Measurements from ENCODE around the gene TRMT44. TPM values are rescaled to one million over a fixed set of nuclear protein-coding genes. Genes with fewer than 3 reads are reported as not detected.

TRMT44 gene, protein sequence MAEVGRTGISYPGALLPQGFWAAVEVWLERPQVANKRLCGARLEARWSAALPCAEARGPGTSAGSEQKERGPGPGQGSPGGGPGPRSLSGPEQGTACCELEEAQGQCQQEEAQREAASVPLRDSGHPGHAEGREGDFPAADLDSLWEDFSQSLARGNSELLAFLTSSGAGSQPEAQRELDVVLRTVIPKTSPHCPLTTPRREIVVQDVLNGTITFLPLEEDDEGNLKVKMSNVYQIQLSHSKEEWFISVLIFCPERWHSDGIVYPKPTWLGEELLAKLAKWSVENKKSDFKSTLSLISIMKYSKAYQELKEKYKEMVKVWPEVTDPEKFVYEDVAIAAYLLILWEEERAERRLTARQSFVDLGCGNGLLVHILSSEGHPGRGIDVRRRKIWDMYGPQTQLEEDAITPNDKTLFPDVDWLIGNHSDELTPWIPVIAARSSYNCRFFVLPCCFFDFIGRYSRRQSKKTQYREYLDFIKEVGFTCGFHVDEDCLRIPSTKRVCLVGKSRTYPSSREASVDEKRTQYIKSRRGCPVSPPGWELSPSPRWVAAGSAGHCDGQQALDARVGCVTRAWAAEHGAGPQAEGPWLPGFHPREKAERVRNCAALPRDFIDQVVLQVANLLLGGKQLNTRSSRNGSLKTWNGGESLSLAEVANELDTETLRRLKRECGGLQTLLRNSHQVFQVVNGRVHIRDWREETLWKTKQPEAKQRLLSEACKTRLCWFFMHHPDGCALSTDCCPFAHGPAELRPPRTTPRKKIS
- 9.2 TPM for total RNA-seq
- long read RNA-seq, partial matches to known transcripts, result 1 of 5 reads
- long read RNA-seq, other reads (novel, unspliced or antisense), result 1 of 5 reads

DNA sequence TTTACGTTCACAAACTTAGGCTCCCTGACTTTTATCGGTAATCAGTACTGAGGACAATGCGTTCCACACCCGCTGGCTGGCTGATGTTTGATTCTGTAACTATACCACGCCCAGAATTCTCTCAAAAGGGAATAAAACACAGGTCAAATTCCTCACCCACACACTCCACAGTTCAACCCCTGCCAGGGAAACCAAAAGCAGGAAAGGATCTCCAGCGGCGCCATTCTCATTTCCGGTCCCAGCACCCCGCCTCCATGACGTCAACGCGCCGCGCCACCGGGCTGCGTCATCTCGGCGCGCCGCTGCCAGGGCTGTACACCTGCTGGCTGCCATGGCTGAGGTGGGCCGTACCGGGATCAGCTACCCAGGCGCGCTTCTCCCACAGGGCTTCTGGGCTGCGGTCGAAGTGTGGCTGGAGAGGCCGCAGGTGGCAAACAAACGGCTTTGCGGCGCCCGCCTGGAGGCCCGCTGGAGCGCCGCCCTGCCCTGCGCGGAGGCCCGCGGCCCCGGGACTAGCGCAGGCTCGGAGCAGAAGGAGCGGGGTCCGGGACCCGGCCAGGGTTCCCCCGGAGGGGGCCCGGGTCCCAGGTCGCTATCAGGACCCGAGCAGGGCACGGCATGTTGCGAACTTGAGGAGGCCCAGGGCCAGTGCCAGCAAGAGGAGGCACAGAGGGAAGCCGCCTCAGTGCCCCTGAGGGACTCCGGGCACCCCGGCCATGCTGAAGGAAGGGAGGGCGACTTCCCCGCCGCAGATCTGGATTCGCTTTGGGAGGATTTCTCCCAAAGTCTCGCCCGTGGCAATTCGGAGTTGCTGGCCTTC is at the start of gene TRMT44, which contains the start of gene ACOX3:
TSS of gene TRMT44 (plus strand) at position 286 of the 820 bp plus-strand sequence. CDS start at position 332, 46 bp downstream.
TSS of gene ACOX3 (minus strand) at position 232 of the 820 bp plus-strand sequence. CDS start 24,202 bp downstream, outside the sequence.
- intact Hi-C loops (cut with DNase I), result no loop called here
- ATAC-seq (peak; percentile 94), DNase-seq (ENCODE audit: missing footprints) (peak; percentile 95)

DNA sequence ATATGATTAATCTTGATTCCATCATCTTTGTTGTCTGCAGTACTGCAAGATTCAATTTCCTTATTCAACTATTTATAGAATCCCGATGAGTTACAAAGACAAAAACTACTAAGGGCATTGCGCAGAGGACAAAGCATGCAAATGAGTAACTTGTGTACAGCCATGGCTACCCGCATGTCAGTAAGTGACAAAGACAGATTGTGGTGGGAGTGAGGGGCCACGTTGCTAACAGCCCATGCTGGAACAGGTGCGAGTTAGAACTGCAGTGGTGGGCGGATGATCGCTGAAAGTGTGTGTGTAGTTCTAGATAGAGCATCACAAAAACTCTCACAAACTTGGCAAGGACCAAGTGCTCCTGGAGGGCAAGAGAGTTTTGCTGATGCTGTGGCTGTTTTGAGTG is 49.5 kb upstream of the TRMT44 start:
- intact Hi-C loops (cut with DNase I), result no loop called here
- no peak for DNase-seq (ENCODE audit: missing footprints)
- no peak for ATAC-seq

DNA sequence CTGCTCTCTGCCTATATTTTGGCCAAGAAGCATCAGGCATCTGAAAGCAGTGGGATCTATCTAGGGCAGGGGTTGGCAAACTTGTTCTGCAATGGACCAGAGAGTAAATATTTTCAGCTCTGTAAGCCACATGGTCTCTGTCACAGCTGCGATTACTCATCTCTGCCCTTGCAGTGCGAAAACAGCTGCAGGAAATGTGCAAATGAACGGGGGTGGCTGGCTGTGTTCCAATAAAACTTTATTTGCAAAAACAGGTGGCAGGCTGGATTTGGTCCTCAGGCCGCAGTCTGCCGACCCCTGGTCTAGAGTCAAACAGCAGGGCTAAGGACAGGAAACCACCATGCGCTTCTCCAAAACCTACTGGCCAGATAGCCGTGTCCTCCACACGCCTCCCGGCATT is 48.6 kb upstream of the TRMT44 start:
- DNase-seq (ENCODE audit: missing footprints) (no peak), ATAC-seq (peak; percentile 52)
- intact Hi-C loops (cut with DNase I), result no loop called here

DNA sequence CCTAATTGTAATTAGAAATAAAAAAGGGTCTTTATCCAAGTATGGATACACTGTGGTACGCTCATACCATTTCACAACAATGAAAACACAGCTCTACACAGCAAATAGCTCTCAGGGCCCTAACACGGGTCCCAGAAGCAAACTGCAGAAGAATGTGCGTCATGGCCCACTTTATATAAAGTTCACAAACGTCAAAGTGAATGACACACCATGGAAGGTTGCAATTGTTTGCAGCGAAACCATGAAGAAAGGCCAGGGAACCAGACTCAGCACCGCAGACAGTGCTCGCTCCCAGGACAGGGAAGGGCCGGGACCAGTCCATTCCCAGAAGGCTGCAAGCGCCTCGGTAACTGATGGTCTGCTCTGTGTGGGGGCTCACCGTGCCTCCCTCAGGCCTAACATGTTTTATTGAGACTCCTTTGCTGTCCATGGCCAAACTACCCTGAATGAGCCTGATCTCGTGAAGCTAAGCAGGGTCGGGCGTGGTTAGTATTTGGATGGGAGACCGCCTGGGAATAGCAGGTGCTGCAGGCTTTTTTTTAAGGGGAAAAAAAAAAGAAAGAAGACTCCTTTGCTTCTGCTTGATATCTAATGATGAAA is 47.9 kb upstream of the TRMT44 start:
- intact Hi-C loops (cut with DNase I), result no loop called here
- DNase-seq (ENCODE audit: missing footprints) (peak; percentile 31), ATAC-seq (no peak)

DNA sequence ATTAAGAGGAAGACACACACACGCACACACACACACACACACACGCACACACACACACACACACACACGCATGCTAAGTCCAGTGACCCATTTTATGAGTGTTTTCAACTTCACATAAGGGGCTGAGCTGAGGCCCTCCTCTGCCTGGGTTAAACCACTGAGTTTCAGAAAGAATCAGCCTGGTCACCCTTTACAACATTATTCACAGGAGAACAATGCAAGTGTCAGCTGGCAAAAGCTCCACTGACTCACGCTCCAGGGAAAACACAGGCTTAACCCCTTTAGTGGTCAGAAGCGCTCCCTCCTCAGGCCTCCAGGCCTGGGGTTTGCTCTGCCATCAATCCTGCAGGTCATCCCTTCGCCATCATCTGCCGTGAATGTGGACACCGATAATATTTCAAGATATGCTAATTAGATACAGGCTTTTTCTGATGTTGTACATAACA is 47.0 kb upstream of the TRMT44 start:
- intact Hi-C loops (cut with DNase I), result loop anchor here (2.0 kb wide), 1 partner anchor 53 kb away; no protein-coding TSS in a partner anchor
- DNase-seq (ENCODE audit: missing footprints) (peak; percentile 71), ATAC-seq (peak; percentile 73)

DNA sequence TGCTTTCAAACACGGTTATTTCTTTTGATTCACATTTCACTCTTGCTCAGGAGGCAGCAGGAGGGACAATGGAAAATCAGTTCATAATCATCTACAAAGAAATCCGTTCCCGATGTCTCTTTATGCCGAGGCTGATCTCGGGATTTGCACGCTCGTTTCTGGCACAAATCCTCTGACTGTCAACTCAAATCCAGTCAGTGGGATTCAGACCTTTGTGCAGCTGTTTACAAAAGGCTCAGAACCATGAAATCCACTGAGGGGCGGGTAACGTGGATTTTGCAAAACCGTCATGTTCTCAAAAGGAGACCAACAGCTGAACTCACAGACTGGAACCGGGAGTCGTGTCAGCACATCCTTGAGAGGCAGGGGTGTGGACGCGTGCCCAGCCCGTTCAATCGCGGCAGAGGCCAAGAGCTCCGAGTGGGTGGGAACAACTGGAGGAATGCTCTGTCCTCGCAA is 46.5 kb upstream of the TRMT44 start:
- intact Hi-C loops (cut with DNase I), result loop anchor here (2.0 kb wide), 1 partner anchor 53 kb away; no protein-coding TSS in a partner anchor
- peak; percentile 88 for DNase-seq (ENCODE audit: missing footprints)

DNA sequence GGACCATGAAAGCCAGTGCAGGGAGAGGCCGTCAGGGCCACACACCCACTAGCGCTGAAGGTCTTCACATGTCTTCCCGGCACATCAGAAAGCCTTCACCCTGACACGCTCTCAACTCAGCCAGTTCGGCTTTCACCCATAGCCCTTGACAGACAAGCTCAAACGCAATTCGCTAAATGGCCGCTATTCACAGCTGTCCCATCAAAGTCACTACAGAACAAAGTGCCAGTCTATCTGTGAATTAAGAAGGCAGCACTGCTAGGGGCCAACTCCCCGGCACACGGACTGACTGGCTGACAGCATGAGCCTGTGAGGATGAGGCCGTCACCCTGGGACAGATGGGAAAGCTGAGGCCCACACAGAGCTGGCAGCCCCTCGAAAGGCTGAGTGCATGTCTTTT is 45.8 kb upstream of the TRMT44 start:
- no peak for DNase-seq (ENCODE audit: missing footprints)
- peak; percentile 2 for ATAC-seq

More for the DNA sequence above, 46.5 kb upstream of the TRMT44 start:
- ATAC-seq, result peak; percentile 90

DNA sequence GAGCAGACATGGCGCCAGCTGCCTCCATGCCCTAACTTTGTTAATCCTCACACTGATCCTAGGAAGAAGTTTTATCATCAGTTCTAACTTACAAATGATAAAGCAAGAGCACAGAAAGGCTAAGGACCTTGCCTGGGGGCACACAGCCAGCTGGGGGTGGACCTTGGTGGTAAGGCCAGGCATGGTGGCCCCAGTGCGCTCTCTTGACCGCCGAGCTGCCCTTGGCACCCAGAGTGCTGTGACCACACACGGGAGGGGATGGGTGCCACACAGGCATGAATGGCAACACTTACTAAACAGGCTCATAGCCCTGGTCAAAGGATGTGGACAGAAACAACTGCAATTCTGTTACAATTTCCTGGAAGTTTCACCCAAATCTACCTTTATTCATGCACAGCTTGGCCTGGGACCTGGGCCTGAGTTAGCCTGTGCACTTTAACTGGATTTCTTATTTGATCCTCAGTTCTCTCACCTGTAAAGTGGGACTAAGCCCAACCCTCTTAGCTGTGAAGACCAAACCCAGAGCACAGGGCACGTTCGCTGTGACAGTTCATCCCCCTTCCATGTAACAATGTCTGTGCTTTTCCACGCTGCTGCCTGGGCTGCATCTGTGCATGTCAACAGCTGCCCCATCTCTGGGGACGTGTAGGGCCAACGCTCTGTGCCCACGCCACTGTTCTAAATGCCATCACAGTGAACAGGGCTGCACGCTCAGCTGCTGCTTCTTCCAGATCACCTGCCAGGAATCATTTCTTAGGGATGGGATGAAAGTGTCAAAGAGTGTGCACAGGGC is 44.9 kb upstream of the TRMT44 start:
- DNase-seq (ENCODE audit: missing footprints) (no peak), ATAC-seq (no peak)
- intact Hi-C loops (cut with DNase I), result loop anchor here (2.0 kb wide), 1 partner anchor 55 kb away; no protein-coding TSS in a partner anchor

More for the DNA sequence above, 45.8 kb upstream of the TRMT44 start:
- intact Hi-C loops (cut with DNase I), result loop anchor here (2.0 kb wide), 1 partner anchor 54 kb away; no protein-coding TSS in a partner anchor

DNA sequence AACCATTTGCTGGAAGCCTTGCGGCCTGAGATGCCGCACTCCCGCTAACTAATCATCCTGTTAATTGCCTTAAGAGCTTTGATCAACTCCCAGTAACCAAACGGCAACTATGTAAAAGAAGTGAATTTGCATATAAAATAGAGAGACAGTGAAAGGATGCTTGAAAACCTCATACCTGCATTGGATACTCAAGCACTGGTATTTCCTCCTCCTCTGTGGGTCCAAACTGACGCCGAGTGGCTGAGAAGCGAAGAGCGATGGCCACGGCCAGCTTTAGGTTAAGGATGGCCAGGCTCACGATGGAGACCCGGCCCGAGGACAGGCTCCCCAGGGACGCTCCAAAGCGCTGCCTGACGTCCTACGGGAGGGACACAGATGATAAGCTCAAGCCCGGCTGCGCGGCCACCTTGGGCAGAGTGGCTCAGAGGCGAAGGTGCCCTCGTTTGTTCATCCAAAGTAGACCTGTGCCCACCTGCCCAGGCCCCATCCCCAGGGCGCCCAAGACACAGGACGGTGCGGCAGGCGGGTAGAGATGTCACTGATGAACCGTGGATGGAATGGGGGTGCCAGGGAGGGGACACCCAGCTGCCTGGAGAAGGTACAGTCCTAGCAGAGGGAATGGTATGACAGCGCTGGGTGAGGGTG is 43.7 kb upstream of the TRMT44 start:
- no peak for DNase-seq (ENCODE audit: missing footprints)
- intact Hi-C loops (cut with DNase I), result no loop called here

DNA sequence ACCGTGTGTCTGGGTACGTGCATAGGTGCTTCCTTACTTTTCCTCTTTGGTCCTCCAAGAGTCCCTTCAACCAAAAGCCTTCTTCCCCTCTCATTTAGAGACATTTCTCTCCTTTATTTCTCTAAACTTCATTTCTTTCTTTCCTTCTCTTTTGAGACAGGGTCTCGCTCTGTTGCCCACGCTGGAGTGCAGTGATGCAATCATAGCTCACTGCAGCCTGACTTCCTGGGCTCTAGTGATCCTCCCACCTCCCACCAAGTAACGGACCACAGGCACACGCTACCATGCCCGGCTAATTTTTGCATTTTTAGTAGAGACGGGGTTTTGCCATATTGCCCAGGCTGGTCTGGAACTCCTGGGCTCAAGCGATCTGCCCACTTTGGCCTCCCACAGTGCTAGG is 42.2 kb upstream of the TRMT44 start:
- intact Hi-C loops (cut with DNase I), result no loop called here
- ATAC-seq (no peak), DNase-seq (ENCODE audit: missing footprints) (no peak)

More for the DNA sequence above, 43.7 kb upstream of the TRMT44 start:
- no peak for ATAC-seq

DNA sequence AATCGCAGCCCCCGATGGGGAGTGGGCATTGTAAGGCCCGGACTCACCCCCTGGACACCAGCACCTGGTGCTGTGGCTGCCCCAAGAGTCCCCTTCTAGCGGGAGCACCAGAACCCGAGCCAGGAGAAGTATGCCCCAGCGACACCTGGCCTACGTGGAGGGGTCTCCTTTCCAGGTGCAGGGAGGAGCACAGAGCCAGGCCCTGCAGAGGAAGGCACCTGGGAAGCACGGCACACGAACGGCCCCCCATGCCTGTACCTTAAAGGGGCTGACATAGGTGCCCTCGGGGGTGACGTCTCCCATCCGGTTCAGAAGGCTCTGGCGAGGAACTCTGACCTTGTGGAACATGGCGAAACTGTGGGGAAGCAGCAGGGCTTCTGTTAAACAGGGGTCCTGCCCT is 41.3 kb upstream of the TRMT44 start:
- ATAC-seq, result no peak
- DNase-seq (ENCODE audit: missing footprints), result no peak
- intact Hi-C loops (cut with DNase I), result no loop called here

DNA sequence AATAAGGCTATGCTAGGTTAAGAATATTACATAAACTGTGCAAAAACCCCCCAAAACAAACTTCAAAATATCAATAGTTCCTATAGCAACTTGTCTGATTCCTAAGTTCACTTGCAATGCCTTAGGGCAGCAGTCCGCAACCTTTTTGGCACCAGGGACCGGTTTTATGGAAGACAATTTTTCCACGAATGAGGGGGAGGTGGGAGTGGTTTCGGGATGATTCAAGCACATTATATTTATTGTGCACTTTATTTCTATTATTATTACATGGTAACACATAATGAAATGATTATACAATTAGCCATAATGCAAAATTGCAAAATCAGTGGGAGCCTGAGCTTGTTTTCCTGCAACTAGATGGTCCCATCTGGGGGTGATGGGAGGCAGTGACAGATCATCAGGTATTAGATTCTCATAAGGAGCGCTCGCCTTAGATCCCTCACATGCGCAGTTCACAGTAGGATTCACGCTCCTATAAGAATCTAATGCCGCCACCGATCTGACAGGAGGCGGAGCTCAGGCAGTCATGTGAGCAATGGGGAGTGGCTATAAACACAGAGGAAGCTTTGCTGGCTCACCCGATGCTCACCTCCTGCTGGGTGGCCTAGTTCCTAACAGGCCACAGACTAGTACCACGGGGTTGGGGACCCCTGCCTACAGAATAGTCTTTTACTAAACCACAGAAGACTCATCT is 39.8 kb upstream of the TRMT44 start:
- ATAC-seq (no peak), DNase-seq (ENCODE audit: missing footprints) (no peak)

DNA sequence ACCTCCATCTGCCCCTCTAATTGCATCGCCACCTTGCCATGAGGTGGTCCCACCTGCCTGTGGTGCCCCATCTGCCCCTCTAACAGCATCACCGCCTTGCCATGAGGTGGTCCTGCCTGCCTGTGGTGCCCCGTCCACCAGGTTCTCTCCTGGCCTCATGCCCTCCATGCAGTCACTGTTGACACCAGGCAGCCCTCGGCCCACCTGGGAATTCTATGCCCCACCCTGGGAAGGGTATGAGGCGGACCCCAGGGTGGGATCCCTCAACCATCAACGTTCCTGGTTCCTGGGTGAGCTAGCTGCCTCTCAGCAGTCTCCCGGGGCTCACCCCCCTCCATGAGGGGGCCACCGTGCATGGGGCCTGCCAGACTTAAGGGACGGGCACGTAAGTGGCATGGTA is 38.9 kb upstream of the TRMT44 start:
- intact Hi-C loops (cut with DNase I), result loop anchor here (1.0 to 2.0 kb wide), 4 partner anchors 71 to 134 kb away; no protein-coding TSS in a partner anchor

More for the DNA sequence above, 39.8 kb upstream of the TRMT44 start:
- intact Hi-C loops (cut with DNase I), result no loop called here

DNA sequence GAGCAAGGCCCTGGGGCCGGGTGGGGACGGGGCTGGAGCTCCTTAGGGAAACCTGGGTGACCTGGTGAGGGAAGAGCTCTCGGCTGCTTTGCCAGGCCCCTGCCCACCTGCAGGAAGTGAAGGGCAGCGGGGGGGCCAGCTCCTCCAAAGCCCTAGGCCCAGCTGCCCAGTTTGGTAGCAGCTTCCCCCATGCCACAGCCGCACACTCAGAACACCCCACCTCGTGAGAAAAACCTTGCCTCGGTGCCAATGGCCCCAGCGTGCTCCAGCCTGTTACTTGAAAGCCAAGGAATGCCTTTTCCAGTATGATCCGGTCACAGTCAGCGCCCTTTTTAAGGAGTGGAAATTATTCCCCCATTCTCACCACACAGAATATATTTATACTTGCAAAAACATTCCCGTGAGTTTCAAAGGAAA is 38.4 kb upstream of the TRMT44 start:
- DNase-seq (ENCODE audit: missing footprints) (no peak), ATAC-seq (peak; percentile 27)
- intact Hi-C loops (cut with DNase I), result loop anchor here (1.0 to 2.0 kb wide), 4 partner anchors 71 to 135 kb away; no protein-coding TSS in a partner anchor

More for the DNA sequence above, 38.9 kb upstream of the TRMT44 start:
- ATAC-seq, result no peak
- no peak for DNase-seq (ENCODE audit: missing footprints)

DNA sequence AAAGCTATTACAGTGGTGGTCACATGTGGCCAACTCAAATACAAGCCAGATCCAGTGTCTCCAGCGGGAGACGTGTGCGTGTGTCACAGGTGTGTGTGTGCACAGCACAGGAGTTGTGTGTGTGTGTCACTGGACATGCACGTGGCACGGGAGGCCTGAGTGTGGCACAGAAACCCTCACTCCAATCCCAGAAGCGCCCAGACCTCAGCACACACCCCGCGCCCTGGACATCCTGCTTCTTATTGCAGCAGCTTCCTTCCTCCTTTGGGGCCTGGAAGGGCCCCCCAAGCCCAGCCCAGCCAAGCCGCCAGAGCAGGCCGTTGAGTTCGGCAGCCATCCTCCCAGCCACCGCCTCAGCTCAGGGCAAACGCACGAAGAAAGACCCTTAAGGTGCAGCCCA is 37.9 kb upstream of the TRMT44 start:
- DNase-seq (ENCODE audit: missing footprints) (peak; percentile 79), ATAC-seq (peak; percentile 35)
- intact Hi-C loops (cut with DNase I), result loop anchor here (1.0 to 2.0 kb wide), 5 partner anchors 72 to 160 kb away; no protein-coding TSS in a partner anchor

All from Right ventricle myocardium inferior (tissue), 1 donor.